GM12801 (cell line): ENCODE measurements around the gene LZTR1.

ENCODE experiments used
- CTCF ChIP-seq: IDR thresholded peaks from one replicate; pipeline ENCODE4 v1.5.1; 2011; ENCODE audit warnings: control low read depth; ENCODE audit not compliant: insufficient read length; ENCODE audit errors: extremely low read depth

Gene LZTR1

GRCh38 chr22:20967697-20968211 is 14.3 kb upstream of the LZTR1 start:
- no peak for TF ChIP-seq CTCF

GRCh38 chr22:20968281-20968977 is 13.7 kb upstream of the LZTR1 start:
- TF ChIP-seq CTCF = no peak

GRCh38 chr22:20970939-20971657 is 11.0 kb upstream of the LZTR1 start:
- TF ChIP-seq CTCF = no peak

- TF ChIP-seq CTCF = no peak
Measured at GRCh38 chr22:20972933-20973577, 9.0 kb upstream of the LZTR1 start.

- no peak for TF ChIP-seq CTCF
Measured at GRCh38 chr22:20973634-20974286, 8.3 kb upstream of the LZTR1 start.

GRCh38 chr22:20974336-20974955 is 7.7 kb upstream of the LZTR1 start:
- TF ChIP-seq CTCF = no peak
